ENCODE measurements around the gene CENPT. TPM values are rescaled to one million over a fixed set of nuclear protein-coding genes. Genes with fewer than 3 reads are reported as not detected.

Gene CENPT
- total and polyA plus RNA-seq, 2 of the 13 experiments (the other 11 are each of a cell fraction or from before 2014, with no cell fraction given): 40.9 to 43.3 TPM

- ATAC-seq: peak; percentile 21
- ChIA-PET CTCF (ENCODE audit: low intra/inter-chr PET ratio, low total read pairs) (interaction anchor here (0.7 to 3.7 kb wide), 5 partner anchors 21 to 191 kb away, joined by 3 to 69 read pairs (median 4); no protein-coding TSS in a partner anchor), POLR2A (interaction anchor here (1.0 kb wide), 1 partner anchor 48 kb away, joined by 3 read pairs; no protein-coding TSS in a partner anchor)
- TF ChIP-seq ZNF646 (CRISPR knock-in tag; IDR thresholded peaks at IDR 0.05): no peak
- TF ChIP-seq RBM22 (optimal IDR thresholded peaks at IDR 0.05; ENCODE audit: low read length): peak; percentile 37
- no peak for TF ChIP-seq ONECUT2 (CRISPR knock-in tag; IDR thresholded peaks at IDR 0.05)
- Histone ChIP-seq H3K27me3 (ENCODE audit: control insufficient read depth in 1 of 2, insufficient read depth in 2 of 2, low read length in 2 of 2) (no peaks in the 10 kb centered on the region), H3K4me1 (ENCODE audit: insufficient read depth, low read length) (no peaks in the 10 kb centered on the region), H3K4me2 (ENCODE audit: low read depth, low read length) (no peak overlapping the region), H3K79me2 (ENCODE audit: insufficient read depth, low read length) (peaks cover 53% of the 10 kb centered on the region), H3K9ac (ENCODE audit: insufficient read depth, low read depth, low read length) (no peak overlapping the region), H2AFZ (ENCODE audit: low read length) (no peak overlapping the region), H3K36me3 (replicated peaks in 1 of 2; ENCODE audit: control insufficient read depth in 1 of 2, insufficient read depth in 2 of 2, low read length in 2 of 2) (peaks cover 33 to 80% of the 10 kb centered on the region in 2 experiments), H3K27ac (ENCODE audit: extremely low read length, insufficient read depth, low read length) (no peak overlapping the region), H3K4me3 (replicated peaks in 1 of 3; ENCODE audit: insufficient read depth in 1 of 3, low read depth in 2 of 3, low read length in 3 of 3) (no peak overlapping the region), H4K20me1 (ENCODE audit: insufficient read depth, low read length) (peaks cover 28% of the 10 kb centered on the region; the same call in 1 of the 2 replicates), H3K9me3 (ENCODE audit: low read length) (no peaks in the 10 kb centered on the region)
- in situ Hi-C loops (cut with HindIII; ENCODE audit: extremely low pct_ligation_motif_present, low pct_unique_long_range_greater_than_20kb) (no loop called here), intact Hi-C loops (cut with micrococcal nuclease; ENCODE audit: unreplicated experiment) (no loop called here)
- DNase-seq (ENCODE audit: low spot score): no peak
- FAIRE-seq: no peak
- WGBS (ENCODE audit: low lambda C conversion rate): 92% methylated on average over 2 of the region's 2 CpGs
- BruUV-seq (replicated peaks): no TSS peak
Measured at GRCh38 chr16:67864594-67864993, 17.1 kb upstream of the CENPT start.
